ENCODE data around the gene PER3. TPM values are rescaled to one million over a fixed set of nuclear protein-coding genes. Genes with fewer than 3 reads are reported as not detected.

Gene PER3
- total RNA-seq, 1 experiment from 2014 or later = 5.8 TPM

- Histone ChIP-seq H3K36me3 (ENCODE audit: control insufficient read depth in 1 of 2, insufficient read depth in 2 of 2, low read length in 2 of 2) (no peaks in the 10 kb centered on the region), H4K20me1 (ENCODE audit: insufficient read depth) (no peaks in the 10 kb centered on the region), H3K4me2 (ENCODE audit: low read length) (no peak overlapping the region), H3K79me2 (ENCODE audit: insufficient read depth, low read length) (no peaks in the 10 kb centered on the region), H3K9me3 (ENCODE audit: control insufficient read depth in 1 of 2, insufficient read depth in 1 of 2, low read depth in 1 of 2, low read length in 2 of 2) (no peaks in the 10 kb centered on the region), H3K9ac (ENCODE audit: low read length) (no peak overlapping the region), H3K27ac (ENCODE audit: low read depth, low read length) (no peak overlapping the region), H3K4me3 (replicated peaks in 1 of 2; ENCODE audit: low read depth in 1 of 2, low read length in 2 of 2) (no peak overlapping the region), H2AFZ (ENCODE audit: low read depth, low read length, poor library complexity, severe bottlenecking) (no peak overlapping the region), H3K4me1 (ENCODE audit: control insufficient read depth in 1 of 2, insufficient read depth in 2 of 2, low read length in 2 of 2) (no peaks in the 10 kb centered on the region), H3K27me3 (ENCODE audit: insufficient read depth, low read length) (no peaks in the 10 kb centered on the region), H3K9me2 (ENCODE audit: insufficient read depth) (no peaks in the 10 kb centered on the region)
- ATAC-seq = no peak
- RAD21 ChIA-PET (ENCODE audit: low non-redundant PET in 1 of 2, low total read pairs in 2 of 2, uncharacterized antibody in 2 of 2, unreplicated experiment in 2 of 2) = no interaction called here
- POLR2A ChIA-PET = no interaction called here
- TF ChIP-seq CTCF (IDR thresholded peaks at IDR 0.05 in 2 of 3, conservative IDR thresholded peaks at IDR 0.05 in 1 of 3; ENCODE audit: borderline replicate concordance in 1 of 3, insufficient read depth in 1 of 3, low read depth in 2 of 3, low read length in 2 of 3) (no peak), ZBTB33 (IDR thresholded peaks at IDR 0.05; ENCODE audit: extremely low read depth, insufficient replicate concordance, low read length) (no peak), ATF3 (IDR thresholded peaks at IDR 0.05) (no peak)
- no peak for DNase-seq (ENCODE audit: low read depth, low spot score)
- intact Hi-C loops (cut with micrococcal nuclease) = no loop called here
- CTCF ChIA-PET = no interaction called here
- no TSS peak for BruUV-seq (replicated peaks)
These were observed 85.2 kb downstream of the PER3 start for GRCh38 chr1:7869136-7869920.

Measured in HCT116 (cell line).